GM21619 (cell line): Measurements from ENCODE around the gene SYS1.

Source experiments
- ATAC-seq: cut with Tn5 transposase; IDR thresholded peaks from one replicate; pipeline ENCODE4 v1.9.1; 2021; ENCODE audit not compliant: unreplicated experiment

The SYS1 gene

DNA sequence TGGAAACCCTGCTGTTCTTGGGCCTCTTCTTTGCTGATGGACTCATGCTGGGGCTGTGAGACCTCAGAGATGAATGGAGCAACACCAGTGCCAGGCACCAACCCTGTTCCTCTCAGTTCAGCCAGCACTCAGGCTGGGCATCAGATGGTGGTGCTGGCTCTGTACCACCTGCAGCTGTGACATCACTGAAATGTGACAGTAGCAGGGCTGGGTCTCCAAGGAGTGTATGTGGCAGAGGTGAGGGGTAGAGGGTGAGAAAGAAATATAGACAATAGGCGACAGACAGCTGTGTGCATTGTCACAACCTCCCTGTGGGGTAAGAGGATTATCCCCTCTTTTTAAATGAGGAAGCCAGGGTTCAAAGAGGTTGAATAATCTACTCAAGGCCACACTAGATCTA lies 15.2 kb downstream of the SYS1 start, which contains the start of gene TP53TG5:
Gene TP53TG5 (minus strand): TSS at position 135 of the 400 bp plus-strand sequence. CDS start 89 bp downstream, at position 46.
- no peak for ATAC-seq

DNA sequence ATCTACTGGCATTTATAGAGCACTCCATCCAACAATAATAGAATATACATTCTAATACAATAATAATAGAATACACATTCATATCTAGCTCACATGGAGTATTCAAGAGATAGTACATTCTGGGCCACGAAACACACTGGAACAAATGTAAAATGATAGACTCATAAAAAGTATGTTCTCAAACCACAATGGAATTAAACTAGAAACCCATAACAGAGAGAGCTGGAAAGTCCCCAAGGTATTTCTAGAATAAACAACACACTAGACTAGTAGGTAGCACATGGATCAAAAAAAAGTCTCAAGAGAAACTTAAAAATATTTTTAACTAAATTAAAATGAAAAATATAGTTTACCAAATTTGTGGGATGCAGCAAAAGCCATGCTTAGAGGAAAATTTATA lies 24.3 kb downstream of the SYS1 start:
- no peak for ATAC-seq

DNA sequence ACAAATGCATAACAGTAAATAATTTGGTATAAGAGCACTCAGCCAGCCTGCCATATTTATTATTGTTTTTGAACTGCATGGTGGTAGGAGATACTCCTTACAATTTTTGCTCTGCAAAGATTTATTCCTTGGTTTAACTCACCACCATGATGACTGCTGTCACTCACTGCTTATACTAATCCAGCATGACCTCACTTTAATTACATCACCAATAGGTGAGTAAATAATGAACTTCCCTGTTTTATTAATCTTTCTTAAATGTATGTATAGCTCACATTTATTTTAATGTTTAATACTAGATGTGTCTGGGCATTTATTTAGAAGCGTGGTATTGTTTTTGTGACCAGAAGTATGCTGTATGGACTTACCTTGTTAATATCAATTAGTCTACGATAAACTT lies 28.0 kb downstream of the SYS1 start:
- ATAC-seq: no peak

DNA sequence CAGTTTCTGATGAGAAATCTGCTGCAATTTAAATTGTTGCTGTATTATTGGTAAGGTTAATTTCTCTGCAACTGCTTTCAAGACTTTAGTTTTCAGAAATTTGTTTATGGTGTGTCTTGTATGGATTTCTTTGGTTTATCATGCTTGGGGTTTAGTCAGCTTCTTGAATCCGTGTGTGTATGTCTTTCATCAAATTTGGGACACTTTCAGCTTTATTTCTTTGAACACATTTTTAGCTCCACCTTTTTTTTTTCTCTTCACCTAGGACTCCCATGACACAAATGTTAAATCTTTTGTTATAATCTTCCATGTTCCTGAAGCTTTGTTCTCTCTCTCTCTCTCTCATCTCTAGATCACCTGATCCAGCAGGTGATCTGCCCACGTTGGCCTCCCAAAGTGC lies 28.6 kb downstream of the SYS1 start:
- no peak for ATAC-seq

DNA sequence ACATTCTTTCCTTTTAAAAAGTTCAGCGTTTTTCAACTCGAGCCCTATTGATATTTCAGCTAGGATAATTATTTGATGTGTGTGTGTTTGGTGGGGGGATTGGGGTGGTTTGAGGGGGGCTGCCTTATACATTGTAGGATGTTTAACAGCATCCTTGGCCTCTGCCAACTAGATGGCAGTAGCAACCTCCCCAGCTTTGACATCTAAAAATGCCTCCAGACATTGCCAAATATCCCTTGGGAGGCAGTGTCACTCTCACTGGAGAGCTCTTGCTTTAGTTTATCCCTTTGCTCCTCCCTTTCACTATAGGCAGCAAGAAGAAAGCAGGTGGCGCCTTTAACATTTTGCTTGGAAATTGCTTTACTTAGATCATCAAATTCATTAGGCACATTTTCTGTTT lies 29.8 kb downstream of the SYS1 start:
- ATAC-seq: no peak

DNA sequence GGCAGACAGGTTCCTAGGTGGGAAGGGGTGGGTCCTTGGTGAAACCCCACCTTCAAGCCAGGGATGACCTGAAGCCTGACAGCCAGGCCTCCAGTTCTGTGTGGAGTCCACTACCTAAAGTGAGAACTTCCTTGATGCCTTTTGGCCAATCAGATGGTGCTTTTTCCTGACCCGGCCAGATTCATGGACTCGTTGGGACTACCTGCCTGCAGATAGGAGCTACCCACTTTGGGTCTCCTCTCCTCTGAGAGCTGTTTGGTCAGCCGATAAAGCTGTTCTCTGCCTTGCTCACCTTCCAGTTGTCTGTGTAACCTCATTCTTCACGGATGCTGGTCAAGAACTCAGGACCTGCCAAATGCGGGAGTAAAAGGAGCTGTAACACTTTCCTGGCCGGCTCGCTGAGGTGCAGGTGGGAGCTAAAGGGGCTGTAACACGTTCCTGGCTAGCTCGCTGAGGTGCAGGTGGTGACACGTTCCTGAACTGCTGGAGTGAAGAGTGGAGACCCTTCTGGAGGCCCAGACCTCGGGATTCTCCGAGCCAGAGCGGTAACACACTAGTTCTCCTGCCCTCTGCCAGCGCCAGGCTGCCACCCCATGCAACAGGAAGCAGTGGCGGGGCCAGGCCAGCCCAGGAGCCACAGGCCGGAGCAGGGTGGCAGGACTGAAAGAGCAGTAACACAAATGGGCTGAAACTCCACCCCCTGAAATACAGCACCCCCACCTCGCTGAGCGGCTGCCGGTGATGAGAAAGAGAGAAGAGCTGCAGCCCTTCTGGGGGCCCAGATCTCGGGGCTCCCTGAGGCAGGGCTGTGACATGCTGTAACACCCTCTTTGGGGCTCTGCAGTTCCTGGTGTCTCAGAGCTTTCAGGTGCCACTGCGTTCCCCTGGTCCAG lies 31.5 kb downstream of the SYS1 start:
- no peak for ATAC-seq

DNA sequence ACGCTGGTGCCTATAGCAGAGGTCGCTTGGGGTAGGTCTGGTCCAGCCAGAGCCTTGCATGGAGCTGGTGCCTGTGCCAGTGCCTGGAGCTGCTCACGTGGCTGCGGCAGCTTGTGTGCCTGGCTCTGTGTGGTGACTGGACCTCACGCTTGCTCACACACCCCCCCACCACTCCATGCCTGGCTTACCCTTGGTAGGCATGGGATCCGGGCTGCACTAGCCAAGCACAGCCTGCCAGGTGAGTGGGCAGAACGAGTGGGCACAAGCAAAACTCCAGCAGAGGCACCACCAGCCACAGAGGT lies 32.1 kb downstream of the SYS1 start:
- ATAC-seq: no peak

DNA sequence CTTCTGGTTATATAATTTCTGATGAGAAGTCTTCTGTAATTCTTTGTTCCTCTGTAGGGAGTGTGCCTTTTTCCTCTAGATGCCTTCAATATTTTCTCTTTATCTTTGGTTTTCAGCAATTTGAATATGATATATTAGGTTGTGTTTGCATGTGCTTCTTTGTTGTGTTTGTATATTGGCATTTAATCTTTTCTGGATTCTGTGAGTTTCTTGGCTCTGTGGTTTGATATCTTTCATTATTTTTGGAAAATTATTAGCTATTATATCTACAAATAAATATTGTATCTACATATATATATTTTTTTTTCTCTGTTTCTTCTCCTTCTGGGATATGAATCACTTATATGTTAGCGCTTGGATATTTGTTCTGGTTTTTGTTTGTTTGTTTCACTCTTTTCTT lies 36.1 kb downstream of the SYS1 start:
- ATAC-seq: no peak

DNA sequence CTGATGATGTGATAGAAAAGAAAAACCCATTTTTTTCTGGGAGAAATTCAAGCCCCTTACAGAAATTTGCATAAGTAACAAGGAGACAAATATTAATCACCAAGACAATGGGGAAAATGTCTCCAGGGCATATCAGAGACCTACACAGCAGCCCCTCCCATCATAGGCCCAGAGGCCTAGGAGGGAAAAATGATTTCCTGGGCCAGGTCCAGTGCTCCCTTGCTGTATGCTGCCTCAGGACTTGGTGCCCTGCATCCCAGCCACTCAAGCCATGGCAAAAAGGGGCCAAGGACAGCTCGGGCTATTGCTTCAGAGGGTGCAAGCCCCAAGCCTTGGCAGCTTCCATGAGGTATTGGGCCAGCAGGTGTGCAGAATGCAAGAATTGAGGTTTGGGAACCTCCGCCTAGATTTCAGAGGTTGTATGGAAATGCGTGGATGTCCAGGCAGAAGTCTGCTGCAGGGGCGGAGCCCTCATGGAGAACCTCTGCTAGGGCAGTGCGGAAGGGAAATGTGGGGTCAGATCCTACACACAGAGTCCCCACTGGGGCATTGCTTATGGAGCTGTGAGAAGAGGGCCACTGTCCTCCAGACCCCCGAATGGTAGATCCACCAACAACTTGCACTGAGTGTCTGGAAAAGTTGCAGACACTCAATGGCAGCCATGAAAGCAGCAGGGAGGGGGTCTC lies 37.5 kb downstream of the SYS1 start:
- no peak for ATAC-seq

DNA sequence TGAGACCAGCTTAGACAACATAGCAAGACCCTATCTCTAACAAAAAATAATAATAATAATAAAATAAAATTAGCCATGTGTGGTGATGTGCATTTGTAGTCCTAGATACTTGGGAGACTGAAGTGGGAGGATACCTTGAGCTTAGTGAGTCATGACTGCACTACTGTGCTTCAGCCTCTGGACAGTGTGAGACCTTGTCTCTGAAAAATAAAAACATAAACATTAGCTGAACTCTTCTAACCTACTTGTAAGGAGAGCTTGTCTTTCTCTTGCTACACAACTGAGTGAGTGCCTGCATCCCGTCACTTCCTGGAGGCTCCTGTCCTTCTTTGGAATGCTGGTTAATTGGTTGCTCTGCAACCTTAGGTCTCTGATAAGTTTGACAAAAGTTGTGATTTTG lies 40.0 kb downstream of the SYS1 start:
- no peak for ATAC-seq

DNA sequence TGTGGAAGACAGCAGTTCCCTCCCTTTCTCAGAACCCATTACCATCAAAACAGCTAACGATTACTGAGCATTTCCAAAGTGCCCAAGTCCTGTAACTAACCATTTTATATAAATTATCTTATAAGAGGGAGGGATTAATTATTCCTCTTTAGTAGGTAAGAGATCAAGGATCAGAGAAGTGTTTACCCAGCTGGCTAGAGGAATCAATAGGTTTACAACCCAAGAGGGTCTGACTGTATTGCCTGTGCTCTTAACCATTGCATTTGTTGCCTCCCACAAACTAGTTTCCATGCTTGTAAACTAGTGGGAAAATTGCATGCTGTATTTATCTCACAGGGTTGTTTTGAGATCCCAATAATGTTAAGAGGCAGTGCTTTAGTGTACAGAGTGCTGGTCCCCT lies 41.5 kb downstream of the SYS1 start:
- no peak for ATAC-seq

DNA sequence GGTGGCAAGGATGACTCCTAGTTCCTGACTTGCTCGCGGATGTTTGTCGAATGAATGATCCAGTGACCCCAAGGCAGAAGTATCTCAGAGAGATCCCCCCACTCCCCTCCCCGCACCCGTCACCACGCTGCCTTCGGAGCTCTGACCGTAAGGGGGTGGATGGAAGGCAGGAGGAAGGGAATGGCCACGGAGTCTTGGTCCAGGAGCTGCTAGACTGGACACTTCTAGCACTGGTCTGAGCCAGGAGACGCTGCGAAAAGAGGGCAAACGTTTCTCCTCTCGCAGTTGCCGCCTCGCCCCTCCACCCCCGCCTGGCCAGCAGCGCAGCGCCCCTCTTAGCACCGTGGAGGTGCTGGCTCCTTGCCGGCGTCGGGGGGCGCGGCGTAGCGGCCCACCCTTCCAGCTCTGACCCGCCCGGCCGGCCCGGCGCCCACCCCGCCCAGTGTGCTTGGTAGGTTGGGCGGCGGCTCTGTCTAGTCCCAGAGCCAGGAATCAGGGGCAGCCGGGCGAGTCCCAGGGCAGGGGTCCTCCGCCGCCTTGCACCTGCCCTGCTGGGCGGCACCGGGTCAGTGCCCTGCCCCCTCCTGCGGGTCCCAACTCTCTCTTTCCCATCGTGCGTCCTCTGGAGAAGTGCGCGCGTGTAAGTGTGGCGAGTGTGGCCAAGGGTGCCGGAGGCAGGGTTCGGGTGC lies 42.8 kb downstream of the SYS1 start:
- no peak for ATAC-seq

DNA sequence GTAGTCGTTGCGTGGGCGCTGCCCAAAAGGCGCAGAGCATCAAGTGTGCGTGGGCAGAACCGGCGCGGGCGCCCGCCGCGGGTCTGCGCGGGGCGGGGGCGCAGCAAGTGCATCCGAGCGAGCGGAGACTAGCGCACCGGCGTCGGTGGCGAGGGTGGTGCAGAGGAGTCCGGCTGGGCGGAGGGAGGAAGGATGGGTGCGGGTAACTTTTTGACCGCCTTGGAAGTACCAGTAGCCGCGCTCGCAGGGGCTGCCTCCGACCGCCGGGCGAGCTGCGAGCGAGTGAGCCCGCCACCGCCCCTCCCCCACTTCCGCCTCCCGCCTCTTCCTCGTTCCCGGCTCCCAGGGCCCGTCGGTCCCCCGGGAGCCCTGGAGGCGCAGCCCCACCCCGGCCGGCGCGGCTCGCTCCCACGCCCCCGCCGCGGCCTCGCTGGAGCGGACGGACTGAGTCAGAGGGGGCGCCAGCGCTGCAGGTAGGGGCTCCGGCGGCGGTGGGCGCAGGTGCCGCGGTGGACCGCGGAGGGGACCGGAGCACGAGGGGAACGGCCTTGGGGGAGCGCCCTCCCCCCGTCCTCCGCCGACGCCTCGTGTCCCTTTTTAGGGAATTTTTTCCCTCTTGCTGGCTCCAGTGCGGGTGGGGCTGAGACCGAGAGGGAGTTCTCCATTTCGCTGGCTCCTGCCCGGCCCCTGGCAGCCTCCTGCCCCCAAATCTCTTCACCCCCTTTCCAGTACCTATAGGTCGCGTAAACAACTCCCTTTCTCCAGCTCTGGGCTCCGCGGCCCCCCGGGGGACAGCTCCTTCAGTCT lies 43.5 kb downstream of the SYS1 start:
- ATAC-seq: no peak

DNA sequence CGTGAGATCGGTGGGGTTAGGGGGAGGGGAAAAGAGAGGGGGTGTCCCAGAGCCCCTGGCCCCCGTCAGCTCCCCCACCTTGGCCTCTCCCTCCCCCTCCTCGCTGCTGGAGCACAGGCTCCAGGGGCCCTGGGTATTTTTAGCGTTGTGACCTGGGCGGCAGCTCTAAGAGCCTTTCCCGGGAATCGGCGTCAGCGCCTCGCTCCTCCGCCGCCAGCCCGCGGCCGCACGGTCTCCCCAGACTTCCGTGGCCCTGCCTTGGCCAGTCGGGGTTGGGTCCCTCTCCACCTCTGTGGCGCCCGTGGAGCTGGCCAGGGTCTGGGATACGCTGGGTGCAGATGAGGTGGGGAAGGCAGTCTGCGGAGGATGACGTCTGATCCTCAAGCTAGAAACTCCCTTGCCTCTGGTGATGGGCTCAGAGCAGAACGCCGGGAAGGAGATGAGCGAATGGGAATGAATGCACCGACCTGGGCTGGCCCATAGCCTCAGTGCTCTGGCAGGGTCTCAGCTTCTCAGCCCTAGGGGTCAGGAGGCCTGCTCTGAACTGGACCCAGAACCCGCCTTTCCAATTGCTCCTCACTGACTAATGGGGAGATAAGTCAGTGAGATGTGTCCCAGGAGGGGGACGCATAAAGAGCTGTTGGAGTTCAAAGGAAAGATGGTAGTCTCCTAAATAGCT lies 44.2 kb downstream of the SYS1 start:
- ATAC-seq: no peak

DNA sequence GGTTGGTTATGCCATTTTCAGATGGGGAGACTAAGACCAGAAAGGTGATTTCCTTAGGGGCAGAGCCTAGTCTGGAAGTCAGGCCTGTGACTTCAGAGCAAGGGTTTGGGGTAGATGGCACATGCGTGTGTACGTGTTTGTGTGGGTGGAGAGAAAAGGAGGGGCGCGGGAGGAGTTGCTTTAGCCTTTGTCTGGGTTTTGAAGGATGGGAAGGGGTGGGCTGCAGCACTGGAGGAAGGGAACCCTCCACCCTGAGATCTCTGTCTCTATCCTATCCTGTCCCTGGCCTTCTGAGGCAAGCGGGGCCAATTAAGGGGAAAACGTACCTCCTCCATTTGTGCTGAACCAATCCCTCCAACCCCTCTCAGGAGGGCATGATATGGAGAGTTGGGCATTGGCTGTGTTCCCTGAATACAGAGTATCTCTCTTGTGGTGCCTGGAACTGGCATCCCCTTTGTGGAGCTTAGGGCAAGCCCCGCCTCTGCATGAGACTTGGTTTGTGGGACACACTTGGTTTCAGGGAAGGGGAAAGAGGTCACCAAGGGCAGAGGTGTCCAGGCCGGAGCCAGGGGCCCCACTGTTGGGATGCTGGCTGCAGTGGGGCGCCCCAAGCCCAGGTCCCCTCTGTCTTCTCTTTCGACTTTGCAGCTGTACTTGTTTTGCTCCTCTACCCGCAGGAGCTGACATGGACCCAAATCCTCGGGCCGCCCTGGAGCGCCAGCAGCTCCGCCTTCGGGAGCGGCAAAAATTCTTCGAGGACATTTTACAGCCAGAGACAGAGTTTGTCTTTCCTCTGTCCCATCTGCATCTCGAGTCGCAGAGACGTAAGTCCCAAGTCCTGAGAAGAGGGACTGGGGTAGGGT lies 45.1 kb downstream of the SYS1 start, which contains the start of gene DBNDD2:
Gene DBNDD2 (plus strand): TSS at position 507 of the 863 bp plus-strand sequence. CDS start 179 bp downstream, at position 686.
- ATAC-seq: no peak

DNA sequence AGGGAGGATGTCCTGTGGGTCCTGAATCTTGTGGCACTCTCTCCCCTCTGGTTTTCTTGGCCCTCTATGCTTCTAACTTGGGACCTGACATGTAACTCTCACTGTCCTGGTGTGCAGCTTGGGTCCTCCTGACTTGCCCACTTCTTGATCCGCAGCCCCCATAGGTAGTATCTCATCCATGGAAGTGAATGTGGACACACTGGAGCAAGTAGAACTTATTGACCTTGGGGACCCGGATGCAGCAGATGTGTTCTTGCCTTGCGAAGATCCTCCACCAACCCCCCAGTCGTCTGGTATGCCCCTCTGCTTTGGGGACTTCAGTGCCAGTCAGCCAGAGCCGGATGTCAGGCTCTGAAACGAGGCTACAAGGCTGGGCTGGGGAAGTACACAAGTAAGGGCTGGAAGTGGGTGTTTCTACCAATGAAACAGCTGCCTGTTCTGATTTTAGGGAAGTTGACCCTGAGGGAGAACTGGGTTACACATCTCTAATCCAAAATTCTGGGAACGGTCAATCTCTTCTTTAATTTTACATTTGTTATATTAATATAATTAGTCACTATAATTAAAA lies 45.8 kb downstream of the SYS1 start:
- no peak for ATAC-seq

DNA sequence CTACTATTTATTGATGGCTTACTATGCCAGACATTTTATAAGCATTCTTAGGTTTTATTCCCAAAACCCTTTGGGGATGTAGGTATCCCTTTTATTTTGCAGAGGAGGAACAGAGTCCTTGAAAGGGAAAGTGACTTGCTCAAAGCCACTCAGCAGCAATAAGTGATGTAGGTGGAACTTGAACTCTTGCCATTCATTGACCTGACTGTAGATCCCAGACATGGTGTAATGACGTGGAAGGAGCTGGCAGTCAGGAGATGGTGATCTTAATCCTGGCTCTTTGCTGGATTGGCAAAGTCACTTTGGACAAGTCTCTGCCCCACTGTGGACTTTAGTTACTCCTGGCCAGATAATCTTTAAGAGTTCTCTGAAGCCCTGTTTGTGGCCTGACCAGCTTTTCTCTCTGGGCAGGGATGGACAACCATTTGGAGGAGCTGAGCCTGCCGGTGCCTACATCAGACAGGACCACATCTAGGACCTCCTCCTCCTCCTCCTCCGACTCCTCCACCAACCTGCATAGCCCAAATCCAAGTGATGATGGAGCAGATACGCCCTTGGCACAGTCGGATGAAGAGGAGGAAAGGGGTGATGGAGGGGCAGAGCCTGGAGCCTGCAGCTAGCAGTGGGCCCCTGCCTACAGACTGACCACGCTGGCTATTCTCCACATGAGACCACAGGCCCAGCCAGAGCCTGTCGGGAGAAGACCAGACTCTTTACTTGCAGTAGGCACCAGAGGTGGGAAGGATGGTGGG lies 46.7 kb downstream of the SYS1 start:
- no peak for ATAC-seq

DNA sequence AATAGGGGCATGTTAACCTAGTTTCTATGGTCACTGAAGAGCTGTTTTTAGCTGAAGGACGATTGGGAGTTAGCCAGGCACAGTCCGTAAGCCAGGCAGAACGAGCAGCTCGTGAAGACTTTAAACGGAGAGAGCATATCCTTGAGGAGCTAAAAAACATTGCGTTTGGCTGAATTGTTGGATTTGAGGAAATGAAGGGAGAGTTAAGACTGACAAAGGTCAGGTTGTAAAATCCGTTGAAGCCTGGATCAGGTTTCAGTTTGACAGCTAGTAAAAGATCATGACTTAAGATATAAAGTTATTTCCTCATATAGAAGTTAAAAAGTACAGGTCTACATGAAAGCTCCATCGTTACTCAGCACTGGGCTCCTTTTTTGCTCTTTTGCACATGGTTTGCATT lies 47.9 kb downstream of the SYS1 start:
- no peak for ATAC-seq
